ENCODE results near the gene RSPO4.

DNA sequence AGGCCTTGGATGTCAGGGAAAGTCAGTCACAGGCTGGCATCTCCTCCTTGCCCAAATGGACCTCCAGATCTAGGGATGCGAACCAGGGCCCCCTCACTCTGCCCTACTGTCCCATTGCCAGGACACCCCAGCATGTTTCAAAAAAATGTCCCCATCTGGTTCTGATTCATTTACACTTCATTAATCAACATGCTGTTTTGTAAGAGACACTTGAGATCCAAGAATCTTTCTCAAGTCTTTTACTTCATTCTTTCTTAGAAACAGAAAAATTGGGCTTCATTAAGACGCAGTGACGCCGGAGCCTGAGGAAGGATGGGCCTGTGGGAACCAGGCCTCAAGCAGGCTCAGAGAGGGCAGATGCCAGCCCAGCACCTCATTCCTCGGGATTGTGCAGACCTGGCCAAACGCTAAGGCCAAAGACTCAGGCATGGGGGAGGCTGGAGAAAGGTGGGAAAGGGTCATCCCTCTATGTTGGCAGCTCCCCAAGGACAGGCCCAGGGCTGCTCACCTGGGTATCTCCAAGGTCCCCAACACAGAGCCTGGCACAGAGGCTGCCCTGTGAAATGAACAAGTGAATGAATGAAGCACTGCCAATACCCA lies 3.8 kb downstream of the RSPO4 start:
- TF ChIP-seq POLR2A (IDR thresholded peaks at IDR 0.05) = no peak
- TF ChIP-seq, protein P1, sequence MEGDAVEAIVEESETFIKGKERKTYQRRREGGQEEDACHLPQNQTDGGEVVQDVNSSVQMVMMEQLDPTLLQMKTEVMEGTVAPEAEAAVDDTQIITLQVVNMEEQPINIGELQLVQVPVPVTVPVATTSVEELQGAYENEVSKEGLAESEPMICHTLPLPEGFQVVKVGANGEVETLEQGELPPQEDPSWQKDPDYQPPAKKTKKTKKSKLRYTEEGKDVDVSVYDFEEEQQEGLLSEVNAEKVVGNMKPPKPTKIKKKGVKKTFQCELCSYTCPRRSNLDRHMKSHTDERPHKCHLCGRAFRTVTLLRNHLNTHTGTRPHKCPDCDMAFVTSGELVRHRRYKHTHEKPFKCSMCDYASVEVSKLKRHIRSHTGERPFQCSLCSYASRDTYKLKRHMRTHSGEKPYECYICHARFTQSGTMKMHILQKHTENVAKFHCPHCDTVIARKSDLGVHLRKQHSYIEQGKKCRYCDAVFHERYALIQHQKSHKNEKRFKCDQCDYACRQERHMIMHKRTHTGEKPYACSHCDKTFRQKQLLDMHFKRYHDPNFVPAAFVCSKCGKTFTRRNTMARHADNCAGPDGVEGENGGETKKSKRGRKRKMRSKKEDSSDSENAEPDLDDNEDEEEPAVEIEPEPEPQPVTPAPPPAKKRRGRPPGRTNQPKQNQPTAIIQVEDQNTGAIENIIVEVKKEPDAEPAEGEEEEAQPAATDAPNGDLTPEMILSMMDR (IDR thresholded peaks at IDR 0.05) = no peak
